GM04503 (cell line): ENCODE measurements around the gene PEAR1.

Source experiments
- DNase-seq: peaks from one replicate; pipeline ENCODE4 v3.0.0-alpha.2; 2012; ENCODE audit warnings: low read depth

PEAR1 gene

GRCh38 chr1:156963621-156964020 is 70.1 kb downstream of the PEAR1 start:
- no peak for DNase-seq

GRCh38 chr1:156964441-156964840 is 70.9 kb downstream of the PEAR1 start:
- DNase-seq, result peak; percentile 7
